H9 (cell line): ENCODE measurements around the gene SIM1. TPM values are rescaled to one million over a fixed set of nuclear protein-coding genes. Genes with fewer than 3 reads are reported as not detected.

Source experiments
- DNase-seq: peaks from one replicate; pipeline ENCODE4 v3.0.0-alpha.2; 2017
- H2AFZ ChIP-seq: one replicate; pipeline ENCODE4 v1.6.1; 2013; ENCODE audit warnings: mild to moderate bottlenecking, low read length, control low read depth, moderate library complexity
- H2AK5ac ChIP-seq: 2 replicates; pipeline ENCODE4 v1.6.1; 2013; ENCODE audit warnings: low read length, control low read depth, mixed read lengths; ENCODE audit not compliant: insufficient read length
- H2BK120ac ChIP-seq: one replicate; pipeline ENCODE4 v1.6.1; 2013; ENCODE audit warnings: low read depth, mild to moderate bottlenecking, low read length, control low read depth, inconsistent platforms; ENCODE audit not compliant: poor library complexity, severe bottlenecking
- H2BK12ac ChIP-seq: 2 replicates; pipeline ENCODE4 v1.6.1; 2013; ENCODE audit warnings: low read length, control low read depth, mixed read lengths, low read depth; ENCODE audit not compliant: insufficient read length
- H2BK15ac ChIP-seq: 2 replicates; pipeline ENCODE4 v1.6.1; 2013; ENCODE audit warnings: low read depth, low read length, control low read depth
- H2BK20ac ChIP-seq: one replicate; pipeline ENCODE4 v1.6.1; 2013; ENCODE audit warnings: low read depth, mild to moderate bottlenecking, low read length, control low read depth, inconsistent platforms; ENCODE audit not compliant: poor library complexity, severe bottlenecking
- H2BK5ac ChIP-seq: 2 replicates; pipeline ENCODE4 v1.6.1; 2013; ENCODE audit warnings: low read length, control low read depth, mixed read lengths; ENCODE audit not compliant: insufficient read length
- H3K14ac ChIP-seq: 2 replicates; pipeline ENCODE4 v1.6.1; 2013; ENCODE audit warnings: low read length, control low read depth; ENCODE audit not compliant: insufficient read depth
- H3K18ac ChIP-seq: 2 replicates; pipeline ENCODE4 v1.6.1; 2013; ENCODE audit warnings: low read depth, mild to moderate bottlenecking, mixed read lengths, low read length, control low read depth; ENCODE audit not compliant: insufficient read length
- H3K23ac ChIP-seq: 2 replicates; pipeline ENCODE4 v1.6.1; 2013; ENCODE audit warnings: low read length, control low read depth, mixed read lengths, low read depth; ENCODE audit not compliant: insufficient read length
- H3K23me2 ChIP-seq: 2 replicates; pipeline ENCODE4 v1.6.1; 2013; ENCODE audit warnings: low read depth, mild to moderate bottlenecking, mixed read lengths, low read length, control low read depth; ENCODE audit not compliant: insufficient read length, poor library complexity, severe bottlenecking
- H3K27ac ChIP-seq: 2 replicates; pipeline ENCODE4 v1.5.1; 2013; ENCODE audit warnings: low read length, control low read depth, mixed read lengths, low read depth; ENCODE audit not compliant: insufficient read length
- H3K27me3 ChIP-seq: 2 replicates; pipeline ENCODE4 v1.6.1; 2013; ENCODE audit warnings: low read length, control low read depth, inconsistent platforms; ENCODE audit not compliant: insufficient read depth
- H3K4ac ChIP-seq: 2 replicates; pipeline ENCODE4 v1.6.1; 2013; ENCODE audit warnings: low read depth, mild to moderate bottlenecking, control low read depth, inconsistent platforms, low read length, moderate library complexity
- H3K4me1 ChIP-seq: 2 replicates; pipeline ENCODE4 v1.6.1; 2013; ENCODE audit warnings: low read length, control low read depth, inconsistent platforms; ENCODE audit not compliant: insufficient read depth
- H3K4me2 ChIP-seq: 2 replicates; pipeline ENCODE4 v1.6.1; 2013; ENCODE audit warnings: low read length, control low read depth, mixed read lengths; ENCODE audit not compliant: insufficient read length, insufficient read depth
- H3K56ac ChIP-seq: 2 replicates; pipeline ENCODE4 v1.6.1; 2013; ENCODE audit warnings: low read depth, mild to moderate bottlenecking, mixed read lengths, low read length, control low read depth; ENCODE audit not compliant: insufficient read length
- H3K79me1 ChIP-seq: 2 replicates; pipeline ENCODE4 v1.6.1; 2013; ENCODE audit warnings: low read depth, mild to moderate bottlenecking, moderate library complexity, low read length, control low read depth, inconsistent platforms; ENCODE audit not compliant: insufficient read depth, poor library complexity, severe bottlenecking
- H3K79me2 ChIP-seq: 2 replicates; pipeline ENCODE4 v1.6.1; 2013; ENCODE audit warnings: low read length, control low read depth, inconsistent platforms; ENCODE audit not compliant: insufficient read depth
- H3K9ac ChIP-seq: 2 replicates; pipeline ENCODE4 v1.6.1; 2013; ENCODE audit warnings: low read length, control low read depth, mixed read lengths; ENCODE audit not compliant: insufficient read length; ENCODE audit errors: extremely low read depth
- H3K9me3 ChIP-seq: one replicate; pipeline ENCODE4 v1.6.1; 2013; ENCODE audit warnings: low read depth, low read length, inconsistent platforms; ENCODE audit not compliant: control insufficient read depth
- H3T11ph ChIP-seq: one replicate; pipeline ENCODE4 v1.6.1; 2013; ENCODE audit warnings: mild to moderate bottlenecking, low read length, control low read depth, inconsistent platforms
- H4K20me1 ChIP-seq: one replicate; pipeline ENCODE4 v1.6.1; 2013; ENCODE audit not compliant: control insufficient read depth, insufficient read length, insufficient read depth
- H4K5ac ChIP-seq: 2 replicates; pipeline ENCODE4 v1.6.1; 2013; ENCODE audit warnings: low read depth, mild to moderate bottlenecking, mixed read lengths, low read length, control low read depth; ENCODE audit not compliant: insufficient read length
- H4K8ac ChIP-seq: replicated peaks from 2 replicates; pipeline ENCODE4 v1.6.1; 2013; ENCODE audit warnings: low read length, control low read depth, mixed read lengths, low read depth; ENCODE audit not compliant: insufficient read length
- H4K91ac ChIP-seq: 2 replicates; pipeline ENCODE4 v1.6.1; 2013; ENCODE audit warnings: low read depth, mild to moderate bottlenecking, moderate library complexity, mixed read lengths, low read length, control low read depth; ENCODE audit not compliant: insufficient read length
- H3K27ac Mint-ChIP-seq, 3 experiments: 2 replicates in 2 of 3; 3 replicates in 1 of 3; pipeline ENCODE4 v1.8.0; 2020 to 2021; ENCODE audit warnings: mixed read lengths in 3 of 3, mild to moderate bottlenecking in 1 of 3, moderate library complexity in 1 of 3
- H3K27me3 Mint-ChIP-seq: 2 replicates; pipeline ENCODE4 v1.8.0; 2021; ENCODE audit warnings: low read depth, mild to moderate bottlenecking, moderate library complexity, mixed read lengths
- H3K36me3 Mint-ChIP-seq, 3 experiments: 2 replicates in 2 of 3; 3 replicates in 1 of 3; pipeline ENCODE4 v1.8.0; 2020 to 2021; ENCODE audit warnings: low read depth in 3 of 3, mixed read lengths in 3 of 3; ENCODE audit not compliant: insufficient read depth in 1 of 3
- H3K4me1 Mint-ChIP-seq, 2 experiments: 2 replicates each; pipeline ENCODE4 v1.8.0; 2020; ENCODE audit warnings: mixed read lengths in 2 of 2
- H3K4me3 Mint-ChIP-seq, 2 experiments: 2 replicates in 1 of 2; 3 replicates in 1 of 2; pipeline ENCODE4 v1.8.0; 2020 to 2021; ENCODE audit warnings: mild to moderate bottlenecking in 2 of 2, mixed read lengths in 2 of 2, moderate library complexity in 1 of 2
- H3K9me3 Mint-ChIP-seq, 2 experiments: 2 replicates in 1 of 2; 3 replicates in 1 of 2; pipeline ENCODE4 v1.8.0; 2020; ENCODE audit warnings: mild to moderate bottlenecking in 2 of 2, mixed read lengths in 2 of 2, moderate library complexity in 1 of 2
- WGBS: extraction: QIAGEN DNeasy Blood & Tissue Kit; methylation state at CpG from one replicate; pipeline ENCODE4 v1.1.7; 2013; ENCODE audit warnings: missing lambda C conversion rate, low lambda C conversion rate, mixed read lengths; ENCODE audit not compliant: insufficient read length; ENCODE audit errors: extremely low coverage; 5-methylcytosine and 5-hydroxymethylcytosine counted together
- total RNA-seq: library from RNA; stranded (reverse); gene quantifications from 2 replicates; pipeline ENCODE4 v1.2.1, GENCODE V29; 2021
- TF ChIP-seq, protein P1 (sequence below): fragments of 200-600 bp; sonication (generic); conservative IDR thresholded peaks from 3 replicates; pipeline ENCODE4 v1.8.0; 2021; ENCODE audit warnings: antibody characterized with exemption, mild to moderate bottlenecking

SIM1 gene
- total RNA-seq, 1 experiment from 2014 or later = not detected

DNA sequence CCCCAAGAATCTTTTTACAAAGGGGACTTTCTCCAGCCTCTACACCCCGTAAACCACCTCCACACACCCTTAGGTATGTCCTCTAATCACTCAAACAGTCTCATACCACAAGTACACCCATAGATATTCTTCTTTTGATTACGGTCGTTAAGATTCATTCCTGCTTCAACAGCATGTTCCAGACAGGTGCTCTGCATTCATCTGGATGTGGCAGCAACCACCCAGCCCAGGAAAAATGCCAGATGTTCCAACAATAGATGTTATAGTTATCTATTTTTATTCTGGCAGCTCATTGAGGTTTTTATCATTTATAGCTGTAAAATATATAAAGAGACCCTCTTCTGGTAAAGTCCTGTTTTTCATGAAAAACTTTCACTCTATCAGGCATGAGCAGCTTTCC lies 60.7 kb downstream of the SIM1 start:
- no peaks in the 10 kb centered on the region for H3K9me3 Mint-ChIP-seq
- Histone ChIP-seq H3K79me2 (no peaks in the 10 kb centered on the region), H3K27me3 (no peaks in the 10 kb centered on the region), H3K79me1 (no peaks in the 10 kb centered on the region), H2BK5ac (no peak overlapping the region), H3K4me1 (no peaks in the 10 kb centered on the region), H2AK5ac (no peak overlapping the region), H4K20me1 (no peaks in the 10 kb centered on the region), H2BK12ac (no peak overlapping the region), H3K27ac (no peak overlapping the region), H2AFZ (no peak overlapping the region), H2BK20ac (no peak overlapping the region), H3K23me2 (no peaks in the 10 kb centered on the region), H3K14ac (no peak overlapping the region), H4K8ac (no peak overlapping the region), H3K4me2 (no peak overlapping the region), H3T11ph (no peak overlapping the region), H4K91ac (no peak overlapping the region), H2BK15ac (no peak overlapping the region), H2BK120ac (no peak overlapping the region), H3K9ac (no peak overlapping the region), H3K23ac (no peak overlapping the region), H3K18ac (no peak overlapping the region), H4K5ac (no peak overlapping the region), H3K9me3 (no peaks in the 10 kb centered on the region), H3K4ac (no peak overlapping the region), H3K56ac (no peak overlapping the region)
- H3K4me3 Mint-ChIP-seq = no peak overlapping the region
- TF ChIP-seq, protein P1, sequence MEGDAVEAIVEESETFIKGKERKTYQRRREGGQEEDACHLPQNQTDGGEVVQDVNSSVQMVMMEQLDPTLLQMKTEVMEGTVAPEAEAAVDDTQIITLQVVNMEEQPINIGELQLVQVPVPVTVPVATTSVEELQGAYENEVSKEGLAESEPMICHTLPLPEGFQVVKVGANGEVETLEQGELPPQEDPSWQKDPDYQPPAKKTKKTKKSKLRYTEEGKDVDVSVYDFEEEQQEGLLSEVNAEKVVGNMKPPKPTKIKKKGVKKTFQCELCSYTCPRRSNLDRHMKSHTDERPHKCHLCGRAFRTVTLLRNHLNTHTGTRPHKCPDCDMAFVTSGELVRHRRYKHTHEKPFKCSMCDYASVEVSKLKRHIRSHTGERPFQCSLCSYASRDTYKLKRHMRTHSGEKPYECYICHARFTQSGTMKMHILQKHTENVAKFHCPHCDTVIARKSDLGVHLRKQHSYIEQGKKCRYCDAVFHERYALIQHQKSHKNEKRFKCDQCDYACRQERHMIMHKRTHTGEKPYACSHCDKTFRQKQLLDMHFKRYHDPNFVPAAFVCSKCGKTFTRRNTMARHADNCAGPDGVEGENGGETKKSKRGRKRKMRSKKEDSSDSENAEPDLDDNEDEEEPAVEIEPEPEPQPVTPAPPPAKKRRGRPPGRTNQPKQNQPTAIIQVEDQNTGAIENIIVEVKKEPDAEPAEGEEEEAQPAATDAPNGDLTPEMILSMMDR = no peak
- no peaks in the 10 kb centered on the region for H3K27me3 Mint-ChIP-seq
- H3K27ac Mint-ChIP-seq = no peak overlapping the region
- WGBS = no CpG with 5 or more reads among the region's 3 CpGs
- H3K36me3 Mint-ChIP-seq = no peaks in the 10 kb centered on the region
- no peaks in the 10 kb centered on the region for H3K4me1 Mint-ChIP-seq
- DNase-seq = no peak
